Panc1 (cell line): Measurements from ENCODE around the gene RNF111. TPM values are rescaled to one million over a fixed set of nuclear protein-coding genes. Genes with fewer than 3 reads are reported as not detected.

ENCODE experiments used
- ATAC-seq: fragments of 200-7000 bp; cut with Tn5 transposase; 2 replicates; pipeline ENCODE4 v1.9.1; 2020; ENCODE audit warnings: mild to moderate bottlenecking, moderate library complexity
- BruUV-seq: library from RNA; stranded (reverse); fragments of 400-500 nt; replicated peaks from 2 replicates; lab custom pipeline; 2021; lab: Mats Ljungman, UMichigan
- CTCF ChIA-PET: fragments of 300-600 bp; sonication (Branson Sonifier 250); formaldehyde crosslinking; loops from one replicate; lab custom pipeline; 2022; ENCODE audit warnings: antibody characterized with exemption; lab: Charles Lee
- POLR2A ChIA-PET: fragments of 300-600 bp; sonication (Branson Sonifier 250); formaldehyde crosslinking; loops from one replicate; lab custom pipeline; 2022; ENCODE audit warnings: antibody characterized with exemption; lab: Charles Lee
- DNase-seq: peaks from one replicate; pipeline ENCODE4 v3.0.0-alpha.2; 2010; ENCODE audit warnings: low read depth, low spot score
- H3K27ac ChIP-seq: 2 replicates; pipeline ENCODE4 v1.5.1; 2011; ENCODE audit warnings: mild to moderate bottlenecking, low read length, inconsistent platforms
- H3K27me3 ChIP-seq: fragments of 200-500 bp; sonication (Bioruptor generic); 2 replicates; pipeline ENCODE4 v1.6.0; 2014; ENCODE audit warnings: low read length, inconsistent platforms; ENCODE audit not compliant: control insufficient read depth, insufficient read depth
- H3K36me3 ChIP-seq: fragments of 200-500 bp; sonication (Bioruptor generic); 2 replicates; pipeline ENCODE4 v1.5.1; 2014; ENCODE audit warnings: inconsistent platforms, mild to moderate bottlenecking, low read length, moderate library complexity; ENCODE audit not compliant: control insufficient read depth, insufficient read depth
- H3K4me1 ChIP-seq: 2 replicates; pipeline ENCODE4 v1.5.1; 2011; ENCODE audit warnings: inconsistent platforms, mild to moderate bottlenecking, low read length, moderate library complexity; ENCODE audit not compliant: control insufficient read depth, insufficient read depth
- H3K4me3 ChIP-seq, 2 experiments: 2 replicates each; pipeline ENCODE4 v1.5.1; 2011 to 2012; ENCODE audit warnings: low read depth in 2 of 2, low read length in 2 of 2, mild to moderate bottlenecking in 2 of 2, inconsistent platforms in 1 of 2, moderate library complexity in 1 of 2
- H3K9me3 ChIP-seq: fragments of 200-500 bp; sonication (Bioruptor generic); 2 replicates; pipeline ENCODE4 v1.5.1; 2014; ENCODE audit warnings: low read depth, mild to moderate bottlenecking, inconsistent platforms, low read length, moderate library complexity; ENCODE audit not compliant: control insufficient read depth, insufficient read depth
- CTCF ChIP-seq: fragments of 450-650 bp; IDR thresholded peaks from 2 replicates; pipeline ENCODE4 v1.5.1; 2017; ENCODE audit warnings: mild to moderate bottlenecking
- POLR2AphosphoS5 ChIP-seq: IDR thresholded peaks from 2 replicates; pipeline ENCODE4 v1.6.1; 2012; ENCODE audit warnings: mild to moderate bottlenecking, low read depth, low read length, moderate library complexity
- REST ChIP-seq, 2 experiments: IDR thresholded peaks; 2 replicates each; pipeline ENCODE4 v1.6.1; 2011 to 2012; ENCODE audit warnings: low read depth in 2 of 2, control low read depth in 1 of 2, low read length in 1 of 2, mild to moderate bottlenecking in 1 of 2, moderate library complexity in 1 of 2; ENCODE audit not compliant: insufficient read depth in 1 of 2
- SIN3A ChIP-seq: IDR thresholded peaks from 2 replicates; pipeline ENCODE4 v1.6.1; 2012; ENCODE audit warnings: low read depth, mild to moderate bottlenecking, low read length, moderate library complexity, borderline replicate concordance; ENCODE audit not compliant: insufficient read depth
- TCF7L2 ChIP-seq: IDR thresholded peaks from 2 replicates; pipeline ENCODE4 v1.6.1; 2011; ENCODE audit warnings: mild to moderate bottlenecking, low read depth, low read length, inconsistent platforms
- in situ Hi-C: cut with HindIII; loops from 2 replicates; pipeline ENCODE4 v1.10.0; 2016; ENCODE audit warnings: low sequenced_read_pairs, low pct_unique_long_range_greater_than_20kb
- intact Hi-C: fragments of 100-400 bp; cut with micrococcal nuclease; formaldehyde crosslinking; loops from one replicate; pipeline ENCODE4 v1.10.0; 2022; ENCODE audit not compliant: unreplicated experiment
- total RNA-seq: library from RNA; stranded (reverse); gene quantifications from one replicate; pipeline ENCODE4 v1.2.1, GENCODE V29; 2021; ENCODE audit not compliant: unreplicated experiment

The RNF111 gene
- total RNA-seq, 1 experiment from 2014 or later, result 37.2 TPM

DNA sequence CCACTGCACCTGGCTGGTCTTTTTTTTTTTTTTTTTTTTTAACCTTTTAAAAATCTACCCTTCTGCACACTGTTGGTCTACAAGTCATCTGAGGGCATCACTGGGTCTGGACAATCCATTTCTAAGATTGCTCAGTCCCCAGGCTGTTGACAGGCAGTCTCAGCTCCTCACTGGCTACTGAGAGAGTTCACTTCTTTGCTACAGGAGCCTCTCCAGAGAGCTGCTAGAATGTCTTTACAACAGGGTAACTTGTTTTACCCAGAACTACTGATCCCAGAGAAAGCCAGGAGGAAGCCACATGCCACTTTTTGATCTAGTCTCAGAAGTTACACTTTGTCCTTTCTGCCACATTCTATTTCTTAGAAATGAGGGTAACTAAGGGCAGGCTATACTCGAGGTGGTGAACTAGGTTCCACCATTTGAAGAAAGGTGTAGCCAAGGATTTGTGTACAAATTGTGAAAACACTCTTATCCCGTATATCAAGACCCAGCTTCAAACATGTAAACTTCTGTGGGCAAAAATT, 111.8 kb downstream of the RNF111 start:
- H3K27ac ChIP-seq, result no peak overlapping the region
- no peaks in the 10 kb centered on the region for H3K27me3 ChIP-seq
- TF ChIP-seq TCF7L2 (no peak), POLR2AphosphoS5 (no peak), SIN3A (no peak), CTCF (no peak), REST (IDR thresholded peaks at IDR 0.05; ENCODE audit: insufficient read depth in 1 of 2, low read depth in 2 of 2, low read length in 1 of 2) (no peak)
- in situ Hi-C loops, result no loop called here
- H3K4me1 ChIP-seq, result no peaks in the 10 kb centered on the region
- ChIA-PET CTCF (interaction anchor here (0.6 to 0.8 kb wide), 2 partner anchors 63 to 251 kb away, joined by 6 to 9 read pairs; no protein-coding TSS in a partner anchor), POLR2A (no interaction called here)
- H3K4me3 ChIP-seq, result no peak overlapping the region
- ATAC-seq (no peak), DNase-seq (no peak)
- H3K9me3 ChIP-seq, result no peaks in the 10 kb centered on the region
- peaks cover 15% of the 10 kb centered on the region for H3K36me3 ChIP-seq
- intact Hi-C loops, result no loop called here
- no TSS peak for BruUV-seq

DNA sequence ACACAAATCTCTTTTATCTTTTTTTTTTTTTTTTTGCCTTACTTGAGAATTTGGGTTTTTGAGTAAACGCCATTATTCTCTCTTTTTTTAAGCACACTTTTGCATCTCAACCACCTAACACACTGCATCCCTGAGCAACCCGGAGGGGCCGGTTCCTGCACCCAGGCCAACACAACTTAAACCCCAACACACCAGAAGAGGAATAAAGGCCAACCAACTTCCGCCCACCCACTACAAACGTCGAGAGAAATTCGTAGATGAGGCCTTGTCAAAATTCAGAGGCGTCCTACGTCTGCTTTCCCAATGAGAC, 117.1 kb downstream of the RNF111 start:
- intact Hi-C loops, result loop anchor here (10.0 kb wide), 1 partner anchor 120 kb away; the partner anchor contains the start of gene RNF111
- CTCF ChIA-PET, result no interaction called here
- in situ Hi-C loops, result no loop called here
- BruUV-seq, result no TSS peak
- no peak for DNase-seq
- Histone ChIP-seq H3K9me3 (no peaks in the 10 kb centered on the region), H3K4me1 (peaks cover 9% of the 10 kb centered on the region; the same call in 1 of the 2 replicates), H3K27ac (peak overlapping the region; percentile 88), H3K4me3 (peak overlapping the region; percentile 66 to 92), H3K27me3 (no peaks in the 10 kb centered on the region), H3K36me3 (peaks cover 9% of the 10 kb centered on the region)
- TF ChIP-seq TCF7L2, result no peak
- no peak for TF ChIP-seq POLR2AphosphoS5
- no peak for TF ChIP-seq CTCF
- TF ChIP-seq SIN3A, result no peak
- no peak for TF ChIP-seq REST (IDR thresholded peaks at IDR 0.05; ENCODE audit: insufficient read depth in 1 of 2, low read depth in 2 of 2, low read length in 1 of 2)
- POLR2A ChIA-PET, result no interaction called here
- 0 out of 2 replicates have a peak, but pooled peaks have one; percentile 17 for ATAC-seq
